Activated gamma-delta T cell treated with Interleukin-2 at 50 U/mL for 16 hours (primary cell): ENCODE measurements around the gene PIM3.
"Not testable (repeated sequence)": the region's sequence is repeated elsewhere in the genome, so short reads cannot be mapped to it uniquely, and the experiment has no call there.

Source experiments
- DNase-seq: peaks from one replicate; pipeline ENCODE4 v3.0.0-alpha.2; 2020

PIM3 gene

GRCh38 chr22:49968831-49969661 lies 8.5 kb downstream of the PIM3 start:
- peak; percentile 3 for DNase-seq

DNA sequence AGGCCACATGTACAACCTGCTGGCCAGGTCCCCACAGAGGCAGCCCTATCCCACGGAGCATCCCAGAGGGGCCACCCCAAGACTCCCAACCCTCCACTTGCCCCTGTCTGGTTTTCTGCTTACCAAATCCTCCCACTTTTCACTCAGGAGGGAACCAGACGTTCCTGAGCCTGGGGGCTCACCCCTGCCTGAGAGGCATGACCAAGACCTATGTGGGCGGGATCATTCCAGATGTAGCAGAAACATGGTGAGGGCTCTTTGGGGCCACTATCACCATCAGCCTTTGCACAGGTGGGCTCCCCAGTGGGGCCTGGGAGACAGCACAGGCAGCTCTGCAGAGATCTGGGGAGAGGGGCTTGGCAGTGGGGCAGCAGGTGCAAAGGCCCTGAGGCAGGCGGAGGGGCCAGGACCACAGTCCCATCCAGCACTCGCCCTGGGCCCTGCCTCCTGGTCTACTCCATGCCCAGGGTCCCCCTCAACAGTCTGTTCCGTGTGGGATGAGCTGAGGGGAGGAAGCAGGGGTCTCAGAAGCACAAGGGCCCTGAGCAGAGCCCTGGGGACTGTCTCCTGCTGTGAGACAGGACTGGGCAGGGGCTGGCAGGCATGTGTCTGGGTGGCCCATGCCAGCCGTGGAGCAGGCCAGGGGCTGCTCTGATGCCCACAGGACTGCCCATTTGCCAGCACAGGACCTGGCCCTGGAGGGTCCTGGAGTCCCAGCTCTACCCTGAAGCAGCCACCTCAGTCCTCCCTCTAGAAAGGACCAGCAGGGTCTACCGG lies 9.4 kb downstream of the PIM3 start:
- no peak for DNase-seq

DNA sequence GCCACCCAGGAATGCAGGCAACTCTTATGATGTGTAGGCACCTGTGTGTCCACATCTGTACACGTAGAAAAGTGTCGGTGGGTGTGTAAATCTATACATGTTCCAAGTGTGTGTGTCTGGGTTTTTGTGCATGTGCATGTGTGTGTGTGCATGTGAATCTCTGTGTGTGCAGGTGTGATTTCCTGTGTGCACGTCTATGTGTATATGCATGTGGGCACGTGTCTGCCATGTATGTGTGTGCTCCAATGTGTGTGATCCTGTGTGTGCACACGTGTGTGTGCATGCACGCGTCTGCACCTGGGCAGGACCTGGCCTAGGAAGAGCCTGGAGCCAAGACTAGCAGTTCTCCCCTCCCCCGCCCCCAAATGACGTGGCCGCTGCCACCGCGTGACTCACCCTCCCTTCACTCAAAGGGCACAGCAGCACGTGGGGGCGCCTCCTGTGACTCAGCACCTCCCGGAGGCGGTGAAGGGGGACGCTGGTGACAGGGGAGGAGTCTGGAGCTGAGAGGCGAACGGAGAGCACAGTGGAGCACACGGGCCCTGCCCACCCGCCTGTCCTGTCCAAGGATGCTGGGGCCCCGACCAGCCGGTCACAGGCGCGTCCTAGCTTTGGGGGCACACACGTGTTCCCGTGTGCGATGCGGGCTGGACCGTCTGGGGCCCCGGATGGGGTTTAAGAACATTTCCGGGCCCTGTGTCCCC lies 10.1 kb downstream of the PIM3 start:
- DNase-seq: peak; percentile 94

DNA sequence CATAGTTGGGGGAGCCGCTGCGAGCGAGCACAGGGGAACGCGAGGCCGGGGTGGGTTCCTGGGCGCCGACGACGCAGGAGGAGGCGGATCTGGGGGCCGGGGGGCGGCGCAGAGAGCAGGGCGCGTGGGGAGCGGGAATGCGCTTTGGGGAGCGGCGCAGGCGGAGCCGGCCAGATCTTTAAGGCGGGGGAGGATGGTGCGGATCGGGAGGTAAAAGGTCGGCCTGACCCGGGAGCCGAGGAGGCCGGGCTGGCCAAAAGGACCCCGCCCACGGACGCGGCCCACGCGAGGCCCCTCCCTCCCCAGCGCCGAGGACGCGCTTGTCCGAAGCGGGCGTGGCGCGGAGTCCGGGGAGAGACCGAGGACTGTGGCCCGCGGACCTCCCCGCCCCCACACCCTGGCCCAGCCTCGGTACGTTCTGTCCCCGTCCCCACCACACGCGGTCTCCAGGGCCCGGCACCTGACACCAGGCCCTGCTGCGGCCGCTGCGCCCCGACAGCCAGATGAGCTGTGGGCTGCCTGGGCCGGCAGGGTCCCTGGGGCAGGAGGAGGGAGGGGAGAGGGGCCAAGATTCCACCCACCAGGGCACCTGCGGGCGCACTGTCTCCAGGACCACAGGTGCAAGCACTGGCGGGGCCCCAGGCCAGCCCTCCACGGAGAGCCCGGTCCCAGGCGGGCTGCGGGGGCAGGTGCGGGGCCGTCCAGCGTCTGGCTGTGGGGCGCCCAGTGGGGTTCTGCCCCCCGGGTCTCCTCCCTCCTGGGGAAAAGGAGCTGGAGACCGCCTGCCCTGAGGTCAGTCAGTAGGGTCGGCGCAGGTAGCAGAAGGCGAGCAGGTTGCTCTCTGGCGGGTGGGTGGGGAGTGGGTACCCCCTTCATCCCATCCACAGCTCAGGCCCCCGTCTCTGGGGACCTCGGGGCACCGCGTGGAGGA lies 10.9 kb downstream of the PIM3 start:
- peak; percentile 7 for DNase-seq

- DNase-seq: no peak
Observed at GRCh38 chr22:49972163-49973017, 11.8 kb downstream of the PIM3 start.

GRCh38 chr22:49973018-49973961 lies 12.7 kb downstream of the PIM3 start:
- DNase-seq: no peak

DNA sequence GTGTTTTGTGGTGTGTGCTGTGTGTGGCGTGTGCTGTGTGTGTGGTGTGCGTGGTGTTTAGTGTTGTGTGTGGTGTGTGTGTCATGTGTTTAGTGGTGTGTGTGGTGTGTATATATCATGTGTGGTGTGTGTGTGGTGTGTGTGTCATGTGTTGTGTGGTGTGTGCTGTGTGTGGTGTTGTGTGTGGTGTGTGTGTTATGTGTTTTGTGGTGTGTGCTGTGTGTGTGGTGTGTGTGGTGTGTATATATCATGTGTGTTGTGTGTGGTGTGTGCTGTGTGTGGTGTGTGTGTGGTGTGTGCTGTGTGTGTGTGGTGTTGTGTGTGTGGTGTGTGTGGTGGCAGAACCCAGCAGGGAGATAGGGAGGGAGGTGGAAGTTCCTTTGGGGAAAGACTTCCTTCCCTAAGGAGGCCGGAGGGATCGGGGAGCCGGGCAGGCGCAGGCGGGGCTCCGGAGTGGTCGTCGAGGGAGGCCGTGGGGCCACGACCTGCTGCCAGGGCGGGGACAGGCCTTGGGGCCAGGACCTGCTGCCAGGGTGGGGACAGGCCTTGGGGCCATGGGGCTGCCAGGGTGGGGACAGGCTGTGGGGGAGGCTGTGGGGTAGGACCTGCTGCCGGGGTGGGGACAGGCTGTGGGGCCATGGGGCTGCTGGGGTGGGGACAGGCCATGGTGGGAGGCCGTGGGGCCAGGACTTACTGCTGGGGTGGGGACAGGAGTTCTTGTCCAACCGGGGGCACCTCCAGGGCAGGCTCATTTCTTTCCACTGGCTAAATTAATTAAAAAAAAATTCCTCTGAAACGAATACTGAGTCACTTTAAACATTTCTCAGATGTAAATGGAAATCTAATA lies 15.2 kb downstream of the PIM3 start:
- peak; percentile 3 for DNase-seq

GRCh38 chr22:49976439-49977175 lies 16.0 kb downstream of the PIM3 start:
- peak; percentile 10 for DNase-seq

GRCh38 chr22:49977578-49977977 lies 17.0 kb downstream of the PIM3 start:
- DNase-seq: no peak

DNA sequence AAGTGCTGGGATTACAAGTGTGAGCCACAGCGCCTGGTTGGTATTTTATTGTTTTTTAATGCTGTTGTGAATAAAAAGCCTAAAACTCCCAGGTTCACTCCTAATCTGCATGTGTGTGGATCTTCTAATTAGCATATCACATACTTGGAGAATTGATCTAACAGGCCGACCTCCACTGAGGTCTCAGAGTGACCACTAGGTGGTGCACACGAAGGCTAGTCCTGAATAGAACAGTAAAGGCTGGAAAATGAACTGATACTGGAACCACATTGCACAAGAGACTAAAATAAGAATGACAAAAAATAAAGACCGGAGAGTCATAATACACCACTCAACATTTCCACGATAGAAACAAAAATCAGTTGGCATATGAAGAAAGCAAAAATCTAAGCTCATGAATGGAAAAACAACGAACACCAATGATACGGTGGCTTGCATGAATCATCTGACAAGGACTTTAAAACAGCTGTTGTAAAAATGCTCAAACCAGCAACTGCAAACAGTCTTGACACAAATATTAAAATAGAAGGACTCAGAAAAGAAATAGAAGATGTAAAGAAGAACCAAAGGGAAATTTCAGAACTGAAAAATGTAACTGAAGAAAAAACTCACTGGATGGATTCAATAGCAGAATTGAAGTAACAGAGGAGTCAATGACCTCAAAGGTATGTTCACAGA lies 19.2 kb downstream of the PIM3 start:
- DNase-seq: peak; percentile 7

DNA sequence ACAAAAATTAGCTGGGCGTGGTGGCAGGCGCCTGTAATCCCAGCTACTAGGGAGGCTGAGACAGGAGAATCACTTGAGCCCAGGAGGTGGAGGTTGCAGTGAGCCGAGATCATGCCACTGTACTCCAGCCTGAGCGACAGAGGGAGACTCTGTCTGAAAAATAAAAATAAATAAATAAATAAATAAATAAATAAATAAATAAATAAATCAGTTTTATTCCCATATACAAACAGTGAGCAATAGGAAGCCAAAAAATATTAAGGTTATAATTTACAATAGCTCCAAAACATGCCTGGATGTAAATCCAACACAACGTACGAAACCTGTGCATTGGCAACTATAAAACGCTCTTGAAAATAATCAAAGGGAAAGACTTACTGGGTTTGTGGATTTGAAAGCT lies 21.2 kb downstream of the PIM3 start:
- DNase-seq: not testable (repeated sequence)

GRCh38 chr22:49983148-49984042 lies 22.8 kb downstream of the PIM3 start:
- no peak for DNase-seq

DNA sequence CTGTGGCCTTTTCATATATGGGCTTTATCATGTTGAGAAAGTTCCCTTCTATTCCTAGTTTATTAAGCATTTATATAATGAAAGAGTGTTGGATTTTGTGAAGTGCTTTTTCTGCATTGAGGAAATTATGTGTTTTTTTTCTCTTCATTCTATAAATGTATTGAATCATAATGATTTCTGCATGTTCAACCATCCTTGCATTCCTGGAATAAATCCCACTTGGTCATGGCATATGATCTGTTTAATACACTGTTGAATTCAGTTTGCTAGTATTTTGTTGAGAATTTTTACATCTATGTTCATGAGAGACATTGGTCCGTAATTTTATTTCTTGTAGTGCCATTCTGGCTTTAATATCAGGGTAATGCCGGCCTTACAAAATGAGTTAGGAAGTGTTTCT lies 25.8 kb downstream of the PIM3 start:
- no peak for DNase-seq

- DNase-seq: not testable (repeated sequence)
Observed at GRCh38 chr22:49989826-49990225, 29.3 kb downstream of the PIM3 start.

- no peak for DNase-seq
Observed at GRCh38 chr22:49991167-49991566, 30.6 kb downstream of the PIM3 start.

GRCh38 chr22:49991907-49992533 lies 31.4 kb downstream of the PIM3 start:
- no peak for DNase-seq
